MCF 10A (cell line): Measurements from ENCODE around the gene NSD1. TPM values are rescaled to one million over a fixed set of nuclear protein-coding genes. Genes with fewer than 3 reads are reported as not detected.

Experiments
- BruUV-seq: library from RNA; stranded (reverse); fragments of 400-500 nt; replicated peaks from 2 replicates; lab custom pipeline; 2021; lab: Mats Ljungman, UMichigan
- CTCF ChIA-PET: fragments of 300-600 bp; sonication (Branson Sonifier 250); formaldehyde crosslinking; extraction: SDS; loops from one replicate; lab custom pipeline; 2021; ENCODE audit warnings: antibody characterized with exemption, inconsistent platforms; lab: Yijun Ruan, JAX
- POLR2A ChIA-PET: fragments of 300-600, 350-650 bp; sonication (Branson Sonifier 250); formaldehyde crosslinking; extraction: SDS; loops from one replicate; lab custom pipeline; 2020; ENCODE audit warnings: antibody characterized with exemption, inconsistent platforms; lab: Yijun Ruan, JAX
- DNase-seq: peaks from one replicate; pipeline ENCODE4 v3.0.0-alpha.2; 2018; ENCODE audit not compliant: unreplicated experiment
- H3K27ac Mint-ChIP-seq: one replicate; pipeline ENCODE4 v1.8.0; 2022; ENCODE audit warnings: mild to moderate bottlenecking, low read depth, mixed read lengths; ENCODE audit not compliant: unreplicated experiment
- H3K27me3 Mint-ChIP-seq: one replicate; pipeline ENCODE4 v1.8.0; 2022; ENCODE audit warnings: mixed read lengths; ENCODE audit not compliant: insufficient read depth, unreplicated experiment
- H3K36me3 Mint-ChIP-seq: one replicate; pipeline ENCODE4 v1.8.0; 2022; ENCODE audit warnings: mild to moderate bottlenecking, moderate library complexity, mixed read lengths; ENCODE audit not compliant: insufficient read depth, unreplicated experiment
- H3K4me1 Mint-ChIP-seq: one replicate; pipeline ENCODE4 v1.8.0; 2022; ENCODE audit warnings: mixed read lengths; ENCODE audit not compliant: insufficient read depth, unreplicated experiment
- H3K4me3 Mint-ChIP-seq: one replicate; pipeline ENCODE4 v1.8.0; 2022; ENCODE audit warnings: mild to moderate bottlenecking, moderate library complexity, mixed read lengths; ENCODE audit not compliant: unreplicated experiment
- H3K9me3 Mint-ChIP-seq: one replicate; pipeline ENCODE4 v1.8.0; 2022; ENCODE audit warnings: mixed read lengths; ENCODE audit not compliant: unreplicated experiment
- CTCF ChIP-seq: fragments of 200-600 bp; IDR thresholded peaks from one replicate; pipeline ENCODE4 v1.8.0; 2022; ENCODE audit warnings: antibody characterized with exemption, mild to moderate bottlenecking; ENCODE audit not compliant: unreplicated experiment
- intact Hi-C: fragments of 100-400 bp; cut with micrococcal nuclease; formaldehyde crosslinking; loops from 2 replicates; pipeline ENCODE4 v1.14.1; 2022
- total RNA-seq: library from RNA; stranded (reverse); gene quantifications from 2 replicates; pipeline ENCODE4 v1.2.3, GENCODE V29; 2022

The NSD1 gene
- total RNA-seq, 1 experiment from 2014 or later = 110 TPM

- TF ChIP-seq CTCF = no peak
- Mint-ChIP-seq H3K36me3 (no peaks in the 10 kb centered on the region), H3K4me1 (peaks cover 4% of the 10 kb centered on the region), H3K4me3 (no peak overlapping the region), H3K27ac (no peak overlapping the region), H3K27me3 (no peaks in the 10 kb centered on the region), H3K9me3 (no peaks in the 10 kb centered on the region)
- ChIA-PET POLR2A (interaction anchor here (0.6 kb wide), 1 partner anchor 31 kb away, joined by 3 read pairs; no protein-coding TSS in a partner anchor), CTCF (interaction anchor here (0.6 to 1.6 kb wide), 3 partner anchors 10 to 1083 kb away, joined by 3 to 6 read pairs (median 3); no protein-coding TSS in a partner anchor)
- DNase-seq = no peak
- intact Hi-C loops = no loop called here
- BruUV-seq = no TSS peak
Measured at GRCh38 chr5:177117441-177118045, 16.0 kb upstream of the NSD1 start.

GRCh38 chr5:177122566-177122965 is 11.0 kb upstream of the NSD1 start:
- TF ChIP-seq CTCF = no peak
- intact Hi-C loops = no loop called here
- POLR2A ChIA-PET = interaction anchor here (0.6 kb wide), 1 partner anchor 282 kb away, joined by 3 read pairs; no protein-coding TSS in a partner anchor
- CTCF ChIA-PET = interaction anchor here (0.9 to 2.8 kb wide), 2 partner anchors 10 to 62 kb away, joined by 4 to 21 read pairs; no protein-coding TSS in a partner anchor
- Mint-ChIP-seq H3K4me1 (peaks cover 5% of the 10 kb centered on the region), H3K27me3 (no peaks in the 10 kb centered on the region), H3K4me3 (no peak overlapping the region), H3K27ac (no peak overlapping the region), H3K36me3 (peaks cover 5% of the 10 kb centered on the region), H3K9me3 (no peaks in the 10 kb centered on the region)
- DNase-seq = no peak
- no TSS peak for BruUV-seq

GRCh38 chr5:177123789-177124485 is 9.6 kb upstream of the NSD1 start:
- POLR2A ChIA-PET = interaction anchor here (0.9 to 1.4 kb wide), 2 partner anchors 10 to 158 kb away, joined by 3 to 7 read pairs; partner anchors contain the start of gene NSD1
- DNase-seq = no peak
- Mint-ChIP-seq H3K27ac (no peak overlapping the region), H3K4me1 (peaks cover 11% of the 10 kb centered on the region), H3K27me3 (no peaks in the 10 kb centered on the region), H3K4me3 (no peak overlapping the region), H3K36me3 (peaks cover 5% of the 10 kb centered on the region), H3K9me3 (no peaks in the 10 kb centered on the region)
- intact Hi-C loops = no loop called here
- BruUV-seq = no TSS peak
- no peak for TF ChIP-seq CTCF
- CTCF ChIA-PET = interaction anchor here (1.0 to 14.1 kb wide), 2 partner anchors 11 to 463 kb away, joined by 3 to 140 read pairs; no protein-coding TSS in a partner anchor

- POLR2A ChIA-PET = interaction anchor here (0.9 to 1.4 kb wide), 2 partner anchors 9 to 158 kb away, joined by 3 to 7 read pairs; partner anchors contain the start of gene NSD1
- DNase-seq = peak; percentile 47
Measured at GRCh38 chr5:177124486-177124991, 9.0 kb upstream of the NSD1 start.

More at GRCh38 chr5:177124486-177124991, 9.0 kb upstream of the NSD1 start:
- H3K4me3 Mint-ChIP-seq = no peak overlapping the region
- no TSS peak for BruUV-seq
- H3K4me1 Mint-ChIP-seq = peaks cover 11% of the 10 kb centered on the region
- peaks cover 5% of the 10 kb centered on the region for H3K36me3 Mint-ChIP-seq
- TF ChIP-seq CTCF = no peak
- intact Hi-C loops = no loop called here
- no peaks in the 10 kb centered on the region for H3K9me3 Mint-ChIP-seq
- no peaks in the 10 kb centered on the region for H3K27me3 Mint-ChIP-seq
- CTCF ChIA-PET = interaction anchor here (0.7 to 14.1 kb wide), 3 partner anchors 12 to 464 kb away, joined by 3 to 140 read pairs (median 3); no protein-coding TSS in a partner anchor
- no peak overlapping the region for H3K27ac Mint-ChIP-seq
